Stimulated activated CD8-positive, alpha-beta memory T cell treated with anti-CD3 and anti-CD28 coated beads, Interleukin-12 subunit alpha, Interleukin-12 subunit beta, amount 100 ng/mL, for 24 hours (primary cell): Measurements from ENCODE around the gene ZCCHC24.

ENCODE experiments used
- DNase-seq: peaks from one replicate; pipeline ENCODE4 v3.0.0-alpha.2; 2020; ENCODE audit errors: extremely low read depth

The ZCCHC24 gene

DNA sequence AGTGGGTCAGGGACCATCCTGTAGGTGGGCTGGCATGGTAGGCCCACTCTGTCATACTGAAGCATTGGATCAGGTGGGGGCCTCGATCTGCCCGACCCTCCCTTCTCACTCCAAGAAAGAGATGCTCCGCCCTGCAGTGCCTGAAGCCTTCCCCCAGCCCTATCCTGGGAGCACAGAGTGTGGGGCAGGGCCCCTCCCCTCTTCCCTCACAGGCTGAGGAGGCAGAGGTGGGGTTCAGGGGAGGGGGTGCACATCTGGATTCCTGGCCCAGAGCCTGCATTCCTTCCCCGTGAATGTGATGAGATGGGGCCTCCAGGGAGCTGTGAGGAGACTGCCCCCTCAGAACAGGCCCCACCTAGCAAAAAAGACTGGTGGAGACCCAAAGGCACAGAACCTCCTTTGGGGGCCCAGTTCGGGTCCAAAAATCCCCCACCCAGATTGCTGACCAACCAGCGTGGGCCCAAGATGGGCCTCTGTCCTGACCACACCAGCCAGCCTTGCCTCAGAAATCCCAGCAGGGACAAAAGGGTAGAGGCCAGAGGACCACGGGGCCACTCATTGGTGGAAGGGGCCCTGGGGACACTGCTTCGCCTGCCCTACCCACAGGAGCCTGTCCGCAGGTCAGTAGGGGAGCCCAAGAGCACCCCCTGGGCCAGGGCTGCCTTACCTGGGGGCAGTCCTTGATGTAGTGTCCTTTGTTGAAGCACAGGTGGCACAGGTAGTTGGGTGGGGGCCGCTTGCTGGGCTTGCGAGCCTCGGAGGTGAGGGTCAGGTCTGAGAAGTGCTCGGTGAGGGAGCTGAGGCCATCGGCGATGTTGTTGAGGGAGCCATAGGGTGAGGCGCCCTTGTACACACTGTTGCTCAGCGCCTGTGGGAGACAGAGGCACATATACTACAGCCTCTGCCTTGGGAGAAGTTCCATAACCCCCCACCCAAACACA lies 13.3 kb downstream of the ZCCHC24 start:
- no peak for DNase-seq

DNA sequence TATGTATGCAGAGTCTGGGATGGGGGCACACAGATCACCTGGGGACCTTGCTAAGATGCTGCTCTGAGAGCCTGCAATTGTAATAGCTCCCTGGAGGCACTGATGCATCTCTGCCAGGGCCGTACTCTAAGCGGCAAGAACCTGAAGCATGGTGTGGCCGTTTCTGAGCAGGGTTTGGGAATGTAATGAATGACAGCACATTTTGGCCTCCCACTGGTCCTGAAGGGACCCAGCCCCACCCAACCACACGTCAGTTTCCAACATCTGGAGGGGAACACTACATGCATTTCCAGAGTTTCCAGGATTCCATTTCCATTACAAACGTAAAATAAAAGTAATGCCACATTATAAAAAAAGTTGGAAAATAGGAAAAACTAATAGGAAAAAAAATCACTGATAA lies 14.0 kb downstream of the ZCCHC24 start:
- no peak for DNase-seq

DNA sequence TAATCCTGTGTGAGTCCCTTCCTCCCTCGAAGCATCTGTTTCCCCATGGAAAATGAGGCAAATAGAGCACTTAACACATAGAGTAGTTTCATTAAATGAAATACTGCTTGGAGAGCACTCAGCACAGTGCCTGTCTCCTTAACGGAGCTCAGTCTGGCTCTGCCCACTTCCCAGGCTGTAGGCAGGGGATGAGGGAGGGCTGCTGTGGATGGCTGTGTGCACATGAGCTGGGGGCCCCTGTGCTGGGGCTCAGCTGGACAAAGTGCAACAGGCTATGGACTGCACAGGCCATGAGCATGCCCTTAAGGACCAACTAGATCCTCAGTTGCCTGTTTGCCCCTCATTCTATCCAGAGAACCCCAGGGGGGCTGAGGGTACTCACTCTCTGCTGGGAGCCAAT lies 14.5 kb downstream of the ZCCHC24 start:
- no peak for DNase-seq

DNA sequence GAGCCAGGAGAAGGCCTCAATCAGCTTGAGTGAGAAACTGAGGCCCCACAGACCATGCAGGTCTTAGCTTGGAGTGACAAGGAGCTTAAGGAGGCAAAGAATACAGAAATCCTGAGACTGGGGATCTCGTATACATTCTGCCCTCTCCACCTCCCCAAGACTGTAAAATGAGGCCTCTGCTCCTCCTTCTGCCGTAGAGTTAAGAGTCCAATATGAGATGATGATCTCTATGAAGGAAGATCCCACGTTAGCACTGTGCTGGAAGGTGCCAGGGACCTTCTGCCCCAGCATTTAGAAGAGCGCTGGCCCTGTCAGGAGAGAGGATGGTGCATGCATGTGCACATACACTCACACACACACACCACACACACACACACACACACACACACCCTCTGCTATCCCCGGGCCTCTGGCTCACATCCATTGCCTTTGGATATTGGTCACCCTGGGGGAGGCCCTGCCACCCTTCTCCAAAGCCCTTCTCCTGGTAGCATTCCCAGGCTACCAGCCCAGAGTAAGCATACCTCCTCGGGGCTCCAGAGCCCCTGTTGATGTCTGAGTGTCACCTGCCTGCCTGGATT lies 15.0 kb downstream of the ZCCHC24 start:
- no peak for DNase-seq

DNA sequence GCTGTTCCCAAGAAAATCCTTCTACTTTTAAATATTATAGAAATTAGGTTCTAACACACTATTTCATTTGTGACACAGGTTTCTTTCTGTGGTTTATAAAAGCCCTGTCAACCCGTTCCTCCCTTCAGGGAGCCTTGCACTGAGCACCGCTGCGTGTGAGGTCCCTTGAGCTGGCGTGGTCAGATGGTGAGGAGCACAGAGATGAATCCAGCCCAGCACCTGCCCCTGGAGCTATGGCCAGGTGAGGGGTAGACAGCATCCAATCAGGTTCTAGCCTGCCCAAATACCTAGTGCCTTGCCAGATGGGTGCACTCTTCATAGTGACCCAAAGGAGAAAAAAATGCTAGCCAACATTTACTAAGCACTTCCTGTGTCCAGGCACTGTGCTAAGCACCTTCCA lies 15.7 kb downstream of the ZCCHC24 start:
- DNase-seq, result no peak

- DNase-seq, result no peak
Observed at GRCh38 chr10:79427965-79428364, 17.5 kb downstream of the ZCCHC24 start.

DNA sequence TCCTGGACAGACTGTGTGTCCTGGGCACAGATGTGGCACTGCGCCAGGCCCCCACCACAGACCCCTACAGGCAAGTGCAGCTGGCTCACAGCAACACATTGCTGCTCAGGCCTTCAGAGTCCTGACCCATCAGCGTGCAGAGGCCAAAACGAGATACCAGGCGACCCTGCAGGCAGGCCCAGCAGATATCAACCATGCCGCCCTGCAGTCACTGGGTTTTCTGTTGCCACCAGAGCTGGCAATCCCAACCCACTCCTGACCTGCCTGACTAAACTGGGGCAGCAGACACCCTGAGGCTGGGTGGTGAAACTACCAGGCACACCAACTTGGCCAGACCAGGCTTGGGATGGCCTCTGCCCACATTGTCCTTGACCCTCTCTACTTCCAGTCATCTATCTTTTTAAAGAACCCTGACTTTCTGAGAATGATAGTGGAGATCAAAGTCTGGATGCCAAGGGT lies 20.3 kb downstream of the ZCCHC24 start:
- no peak for DNase-seq

GRCh38 chr10:79424221-79425073 lies 21.0 kb downstream of the ZCCHC24 start:
- DNase-seq, result no peak

GRCh38 chr10:79422178-79422892 lies 23.1 kb downstream of the ZCCHC24 start:
- DNase-seq, result no peak

GRCh38 chr10:79420974-79421688 lies 24.3 kb downstream of the ZCCHC24 start:
- DNase-seq, result no peak

DNA sequence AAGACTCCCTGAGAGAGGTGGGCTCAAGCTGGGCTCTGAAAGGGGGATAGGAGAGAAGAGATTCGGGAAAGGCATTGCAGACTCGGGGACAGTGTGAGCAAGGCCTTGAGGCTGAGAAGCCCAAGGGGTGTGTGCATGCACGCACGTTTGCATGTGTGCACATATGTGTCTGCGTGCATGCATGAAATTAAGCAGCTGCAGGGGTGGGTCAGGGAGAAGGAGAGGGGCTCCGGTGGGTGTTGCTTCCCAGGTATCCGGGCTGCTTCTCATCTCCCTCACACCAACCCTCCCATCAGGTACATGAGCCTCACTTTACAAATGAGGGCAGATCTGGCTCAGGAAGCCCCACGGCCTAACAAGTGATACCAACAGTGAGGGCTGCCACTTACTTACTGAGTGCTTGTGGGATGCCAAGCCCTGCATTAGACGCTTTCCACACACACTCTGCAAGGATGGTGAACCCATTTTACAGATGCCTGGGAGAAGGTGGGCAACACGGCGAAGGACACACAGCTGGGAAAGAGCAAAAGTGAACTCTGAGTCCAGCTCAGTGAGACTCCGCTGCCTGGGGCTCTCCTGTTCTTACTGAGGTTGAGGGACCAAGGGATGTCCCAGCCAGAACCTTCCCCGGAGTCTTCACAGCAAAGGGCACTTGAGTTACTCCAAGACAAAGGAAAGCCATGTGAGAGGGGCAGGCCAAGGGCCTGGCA lies 26.4 kb downstream of the ZCCHC24 start:
- no peak for DNase-seq

GRCh38 chr10:79418274-79418673 lies 27.1 kb downstream of the ZCCHC24 start:
- no peak for DNase-seq

DNA sequence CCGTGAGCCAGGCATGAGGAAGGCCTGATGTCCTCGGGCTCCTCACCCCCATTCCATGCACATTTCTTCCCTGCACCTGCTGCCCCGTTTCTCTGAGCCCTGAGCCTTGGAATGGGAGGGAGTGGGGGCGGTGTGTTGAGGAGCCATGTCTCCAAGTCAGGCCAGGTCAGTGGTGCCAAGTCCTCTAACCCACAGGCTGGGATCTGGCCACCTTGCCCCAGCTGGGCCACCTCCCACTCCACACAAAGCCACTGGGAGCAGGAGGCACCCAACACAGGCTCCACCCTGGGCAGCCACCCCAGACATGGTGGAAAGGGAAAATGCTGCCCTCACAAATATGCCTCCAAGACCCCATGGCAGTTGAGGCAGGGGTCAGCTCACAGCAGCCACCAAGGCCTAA lies 27.7 kb downstream of the ZCCHC24 start:
- no peak for DNase-seq

DNA sequence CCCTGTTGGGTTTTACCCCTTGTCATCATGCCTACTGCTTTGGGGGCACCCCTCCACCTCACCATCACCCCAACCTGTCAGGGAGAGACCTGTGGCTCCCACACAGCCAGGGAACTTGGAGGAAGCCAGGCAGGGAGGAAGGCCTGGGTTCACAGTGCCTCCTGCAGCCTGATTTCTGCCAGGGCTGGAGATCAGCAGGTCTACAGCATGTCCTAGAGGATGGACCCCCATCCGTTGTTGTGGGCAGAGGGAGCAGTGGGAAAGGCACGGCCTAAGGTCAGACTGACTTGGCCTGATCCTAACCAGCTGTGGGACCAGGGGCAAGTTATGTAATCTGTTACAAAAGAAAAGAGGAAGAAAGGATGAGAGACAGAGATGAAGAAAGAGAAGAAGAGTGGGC lies 28.2 kb downstream of the ZCCHC24 start:
- no peak for DNase-seq

GRCh38 chr10:79416578-79417255 lies 28.7 kb downstream of the ZCCHC24 start:
- DNase-seq, result no peak

GRCh38 chr10:79415736-79416577 lies 29.5 kb downstream of the ZCCHC24 start:
- no peak for DNase-seq

GRCh38 chr10:79414714-79415113 lies 30.7 kb downstream of the ZCCHC24 start:
- no peak for DNase-seq

DNA sequence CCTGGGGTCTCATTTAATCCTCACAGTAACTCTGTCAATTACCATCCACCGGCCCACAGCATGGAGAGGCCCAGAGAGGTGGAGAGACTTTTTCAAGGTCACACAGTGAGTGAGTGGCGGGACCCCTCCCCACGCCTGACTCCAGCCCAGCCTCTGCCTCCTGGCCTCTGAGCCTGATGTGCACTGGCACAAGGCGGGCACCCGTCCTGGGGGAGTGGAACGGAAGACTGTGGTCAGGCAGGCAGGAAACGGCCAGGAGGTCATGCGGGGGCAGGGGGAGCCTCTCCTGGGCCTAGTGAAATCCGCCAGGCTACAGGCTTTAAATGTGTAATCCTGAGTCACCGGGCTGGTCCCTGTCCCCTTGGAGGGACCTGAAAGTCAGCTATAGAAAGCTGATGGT lies 32.2 kb downstream of the ZCCHC24 start:
- no peak for DNase-seq

GRCh38 chr10:79412516-79412915 lies 32.9 kb downstream of the ZCCHC24 start:
- DNase-seq, result no peak
